PFSK-1 (cell line): ENCODE measurements around the gene VOPP1.

Source experiments
- FOXP2 ChIP-seq: optimal IDR thresholded peaks from 2 replicates; pipeline ENCODE3; 2011; ENCODE audit warnings: borderline replicate concordance, control low read depth, inconsistent platforms; ENCODE audit not compliant: insufficient read depth; ENCODE audit errors: extremely low read length, extremely low read depth
- POLR2AphosphoS5 ChIP-seq: IDR thresholded peaks from 2 replicates; pipeline ENCODE4 v1.6.1; 2012; ENCODE audit warnings: low read depth, mild to moderate bottlenecking, control low read depth, low read length, moderate library complexity
- REST ChIP-seq, 2 experiments: IDR thresholded peaks; 2 replicates each; pipeline versions ENCODE4 v1.6.1 to v1.8.0; 2011 to 2012; ENCODE audit warnings: low read depth in 2 of 2, low read length in 2 of 2, control low read depth in 1 of 2, inconsistent platforms in 1 of 2, mild to moderate bottlenecking in 1 of 2, moderate library complexity in 1 of 2; ENCODE audit not compliant: insufficient read depth in 1 of 2
- SIN3A ChIP-seq: IDR thresholded peaks from 2 replicates; pipeline ENCODE4 v1.6.1; 2012; ENCODE audit warnings: mild to moderate bottlenecking, low read length, moderate library complexity, borderline replicate concordance; ENCODE audit not compliant: insufficient read depth
- TAF1 ChIP-seq: IDR thresholded peaks from 2 replicates; pipeline ENCODE4 v1.6.1; 2012; ENCODE audit warnings: low read length, control low read depth, borderline replicate concordance; ENCODE audit not compliant: insufficient read depth

VOPP1 gene

DNA sequence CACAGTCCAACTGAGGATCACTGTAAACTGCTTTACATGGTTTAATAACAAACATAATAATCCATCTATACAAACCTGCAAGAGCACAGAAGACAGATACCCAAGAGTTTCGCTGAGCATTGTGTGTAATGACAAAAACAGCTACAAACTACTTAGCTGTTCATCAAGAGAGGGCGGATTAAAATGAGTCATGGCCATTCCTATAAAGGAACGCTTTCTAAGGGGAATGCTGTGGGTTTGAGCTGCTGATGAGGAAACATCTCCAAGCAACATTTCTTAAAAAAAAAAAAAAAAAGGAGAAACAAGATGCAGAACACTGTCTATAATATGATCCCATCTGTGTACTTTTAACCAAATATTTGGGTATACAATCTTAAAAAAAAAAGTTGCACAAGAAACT is 33.8 kb downstream of the VOPP1 start:
- TF ChIP-seq REST (IDR thresholded peaks at IDR 0.05; ENCODE audit: insufficient read depth in 1 of 2, low read depth in 2 of 2, low read length in 2 of 2), result no peak
- no peak for TF ChIP-seq FOXP2
- TF ChIP-seq TAF1, result no peak
- TF ChIP-seq SIN3A, result no peak
- TF ChIP-seq POLR2AphosphoS5, result no peak

DNA sequence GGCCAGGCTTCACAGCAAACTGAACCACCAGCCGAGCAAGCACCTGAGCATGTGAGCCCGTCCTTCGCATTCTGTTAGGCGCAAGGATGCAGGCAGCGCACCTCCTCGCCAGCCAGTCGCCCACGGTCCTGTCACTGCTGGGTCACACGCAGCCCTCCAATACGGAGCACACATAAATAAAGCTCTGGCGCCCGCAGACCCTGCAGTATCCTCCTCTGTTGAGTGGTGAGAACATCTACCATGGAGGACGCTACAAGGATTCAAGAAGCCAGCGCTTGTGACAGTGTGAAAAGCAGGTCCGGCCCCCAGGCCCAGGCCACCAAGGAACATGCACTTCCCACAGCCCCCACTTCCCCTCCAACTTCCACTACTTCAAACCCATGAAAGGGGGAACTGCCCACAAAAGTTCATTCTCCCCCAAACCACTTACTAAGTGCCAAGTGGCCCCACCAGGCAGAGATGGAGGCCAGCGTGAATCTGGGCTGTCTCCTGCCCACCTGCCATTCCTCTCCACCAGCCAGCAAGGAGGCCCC is 34.8 kb downstream of the VOPP1 start:
- TF ChIP-seq FOXP2 (no peak), POLR2AphosphoS5 (no peak), REST (IDR thresholded peaks at IDR 0.05; ENCODE audit: insufficient read depth in 1 of 2, low read depth in 2 of 2, low read length in 2 of 2) (no peak), SIN3A (no peak), TAF1 (no peak)

GRCh38 chr7:55536619-55537457 is 35.5 kb downstream of the VOPP1 start:
- TF ChIP-seq TAF1, result no peak
- no peak for TF ChIP-seq FOXP2
- no peak for TF ChIP-seq POLR2AphosphoS5
- no peak for TF ChIP-seq SIN3A
- TF ChIP-seq REST (IDR thresholded peaks at IDR 0.05; ENCODE audit: insufficient read depth in 1 of 2, low read depth in 2 of 2, low read length in 2 of 2), result no peak

DNA sequence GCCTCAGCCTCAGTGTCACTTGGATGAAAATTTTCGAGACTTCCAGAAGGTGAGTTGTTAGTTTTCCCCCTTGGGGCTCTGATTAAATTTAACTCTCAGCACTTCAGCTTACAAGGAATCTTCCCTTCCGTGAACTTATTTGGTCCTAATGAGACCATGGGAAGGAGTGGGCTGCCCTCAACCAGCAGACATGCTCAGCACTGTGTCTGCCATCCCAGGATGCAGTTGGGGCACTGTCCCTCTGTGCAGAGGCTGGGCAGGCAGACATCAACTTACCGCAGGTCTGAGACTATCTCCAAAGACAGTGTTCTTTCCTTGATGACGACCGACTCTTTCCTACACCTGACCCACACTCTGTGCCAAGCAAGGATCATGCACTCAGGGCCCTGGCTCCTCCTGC is 36.7 kb downstream of the VOPP1 start:
- TF ChIP-seq SIN3A (no peak), FOXP2 (no peak), TAF1 (no peak), POLR2AphosphoS5 (no peak), REST (IDR thresholded peaks at IDR 0.05; ENCODE audit: insufficient read depth in 1 of 2, low read depth in 2 of 2, low read length in 2 of 2) (no peak)
